ENCODE results near the gene PKD1.

Gene PKD1

GRCh38 chr16:2044541-2044940 is 91.2 kb downstream of the PKD1 start:
- H3K4me3 ChIP-seq (ENCODE audit: low read depth, low read length): no peak overlapping the region
- DNase-seq (ENCODE audit: low read depth): no peak
- TF ChIP-seq MAX (IDR thresholded peaks at IDR 0.05; ENCODE audit: low read depth, low read length) (no peak), POLR2A (IDR thresholded peaks at IDR 0.05; ENCODE audit: extremely low read depth, insufficient read length) (no peak), MYC (IDR thresholded peaks at IDR 0.05; ENCODE audit: low read depth, low read length) (no peak), CTCF (IDR thresholded peaks at IDR 0.05; ENCODE audit: low read depth, low read length) (no peak)

GRCh38 chr16:2043667-2044451 is 91.8 kb downstream of the PKD1 start:
- TF ChIP-seq MYC (IDR thresholded peaks at IDR 0.05; ENCODE audit: low read depth, low read length) (no peak), MAX (IDR thresholded peaks at IDR 0.05; ENCODE audit: low read depth, low read length) (no peak), POLR2A (IDR thresholded peaks at IDR 0.05; ENCODE audit: extremely low read depth, insufficient read length) (no peak), CTCF (IDR thresholded peaks at IDR 0.05; ENCODE audit: low read depth, low read length) (no peak)
- DNase-seq (ENCODE audit: low read depth): no peak
- no peak overlapping the region for H3K4me3 ChIP-seq (ENCODE audit: low read depth, low read length)

GRCh38 chr16:2042986-2043666 is 92.6 kb downstream of the PKD1 start:
- no peak overlapping the region for H3K4me3 ChIP-seq (ENCODE audit: low read depth, low read length)
- no peak for DNase-seq (ENCODE audit: low read depth)
- TF ChIP-seq POLR2A (IDR thresholded peaks at IDR 0.05; ENCODE audit: extremely low read depth, insufficient read length): no peak
- no peak for TF ChIP-seq MAX (IDR thresholded peaks at IDR 0.05; ENCODE audit: low read depth, low read length)
- no peak for TF ChIP-seq CTCF (IDR thresholded peaks at IDR 0.05; ENCODE audit: low read depth, low read length)
- no peak for TF ChIP-seq MYC (IDR thresholded peaks at IDR 0.05; ENCODE audit: low read depth, low read length)

- TF ChIP-seq POLR2A (IDR thresholded peaks at IDR 0.05; ENCODE audit: extremely low read depth, insufficient read length) (no peak), CTCF (IDR thresholded peaks at IDR 0.05; ENCODE audit: low read depth, low read length) (no peak), MYC (IDR thresholded peaks at IDR 0.05; ENCODE audit: low read depth, low read length) (no peak), MAX (IDR thresholded peaks at IDR 0.05; ENCODE audit: low read depth, low read length) (no peak)
- DNase-seq (ENCODE audit: low read depth): no peak
These were observed 93.3 kb downstream of the PKD1 start for GRCh38 chr16:2042171-2042985.

GRCh38 chr16:2040787-2041522 is 94.7 kb downstream of the PKD1 start:
- no peak for DNase-seq (ENCODE audit: low read depth)
- TF ChIP-seq MAX (IDR thresholded peaks at IDR 0.05; ENCODE audit: low read depth, low read length) (no peak), MYC (IDR thresholded peaks at IDR 0.05; ENCODE audit: low read depth, low read length) (no peak), POLR2A (IDR thresholded peaks at IDR 0.05; ENCODE audit: extremely low read depth, insufficient read length) (no peak), CTCF (IDR thresholded peaks at IDR 0.05; ENCODE audit: low read depth, low read length) (no peak)
- no peak overlapping the region for H3K4me3 ChIP-seq (ENCODE audit: low read depth, low read length)

More at GRCh38 chr16:2042171-2042985, 93.3 kb downstream of the PKD1 start:
- H3K4me3 ChIP-seq (ENCODE audit: low read depth, low read length): no peak overlapping the region

Measured in NB4 (cell line).